ENCODE results near the gene TRIP4. TPM values are rescaled to one million over a fixed set of nuclear protein-coding genes. Genes with fewer than 3 reads are reported as not detected.

TRIP4 gene
- total RNA-seq, 1 donor: 11.8 TPM

GRCh38 chr15:64348455-64348854 is 39.2 kb upstream of the TRIP4 start:
- DNase-seq (ENCODE audit: low read depth): no peak
- H3K4me3 ChIP-seq (ENCODE audit: low read depth, low read length): no peak overlapping the region
- TF ChIP-seq, protein P1, sequence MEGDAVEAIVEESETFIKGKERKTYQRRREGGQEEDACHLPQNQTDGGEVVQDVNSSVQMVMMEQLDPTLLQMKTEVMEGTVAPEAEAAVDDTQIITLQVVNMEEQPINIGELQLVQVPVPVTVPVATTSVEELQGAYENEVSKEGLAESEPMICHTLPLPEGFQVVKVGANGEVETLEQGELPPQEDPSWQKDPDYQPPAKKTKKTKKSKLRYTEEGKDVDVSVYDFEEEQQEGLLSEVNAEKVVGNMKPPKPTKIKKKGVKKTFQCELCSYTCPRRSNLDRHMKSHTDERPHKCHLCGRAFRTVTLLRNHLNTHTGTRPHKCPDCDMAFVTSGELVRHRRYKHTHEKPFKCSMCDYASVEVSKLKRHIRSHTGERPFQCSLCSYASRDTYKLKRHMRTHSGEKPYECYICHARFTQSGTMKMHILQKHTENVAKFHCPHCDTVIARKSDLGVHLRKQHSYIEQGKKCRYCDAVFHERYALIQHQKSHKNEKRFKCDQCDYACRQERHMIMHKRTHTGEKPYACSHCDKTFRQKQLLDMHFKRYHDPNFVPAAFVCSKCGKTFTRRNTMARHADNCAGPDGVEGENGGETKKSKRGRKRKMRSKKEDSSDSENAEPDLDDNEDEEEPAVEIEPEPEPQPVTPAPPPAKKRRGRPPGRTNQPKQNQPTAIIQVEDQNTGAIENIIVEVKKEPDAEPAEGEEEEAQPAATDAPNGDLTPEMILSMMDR (IDR thresholded peaks at IDR 0.05; ENCODE audit: insufficient read depth, low read length): no peak

- no peak overlapping the region for H3K4me3 ChIP-seq (ENCODE audit: low read depth, low read length)
- no peak for DNase-seq (ENCODE audit: low read depth)
- TF ChIP-seq, protein P1 (IDR thresholded peaks at IDR 0.05; ENCODE audit: insufficient read depth, low read length): no peak
These were observed 38.3 kb upstream of the TRIP4 start for GRCh38 chr15:64349375-64349774.

- DNase-seq (ENCODE audit: low read depth): peak; percentile 25
- no peak overlapping the region for H3K4me3 ChIP-seq (ENCODE audit: low read depth, low read length)
- TF ChIP-seq, protein P1 (IDR thresholded peaks at IDR 0.05; ENCODE audit: insufficient read depth, low read length): no peak
These were observed 36.4 kb upstream of the TRIP4 start for GRCh38 chr15:64351265-64351664.

GRCh38 chr15:64354688-64355344 is 32.8 kb upstream of the TRIP4 start:
- peak overlapping the region; percentile 95 for H3K4me3 ChIP-seq (ENCODE audit: low read depth, low read length)
- no peak for DNase-seq (ENCODE audit: low read depth)
- TF ChIP-seq, protein P1 (IDR thresholded peaks at IDR 0.05; ENCODE audit: insufficient read depth, low read length): no peak

DNA sequence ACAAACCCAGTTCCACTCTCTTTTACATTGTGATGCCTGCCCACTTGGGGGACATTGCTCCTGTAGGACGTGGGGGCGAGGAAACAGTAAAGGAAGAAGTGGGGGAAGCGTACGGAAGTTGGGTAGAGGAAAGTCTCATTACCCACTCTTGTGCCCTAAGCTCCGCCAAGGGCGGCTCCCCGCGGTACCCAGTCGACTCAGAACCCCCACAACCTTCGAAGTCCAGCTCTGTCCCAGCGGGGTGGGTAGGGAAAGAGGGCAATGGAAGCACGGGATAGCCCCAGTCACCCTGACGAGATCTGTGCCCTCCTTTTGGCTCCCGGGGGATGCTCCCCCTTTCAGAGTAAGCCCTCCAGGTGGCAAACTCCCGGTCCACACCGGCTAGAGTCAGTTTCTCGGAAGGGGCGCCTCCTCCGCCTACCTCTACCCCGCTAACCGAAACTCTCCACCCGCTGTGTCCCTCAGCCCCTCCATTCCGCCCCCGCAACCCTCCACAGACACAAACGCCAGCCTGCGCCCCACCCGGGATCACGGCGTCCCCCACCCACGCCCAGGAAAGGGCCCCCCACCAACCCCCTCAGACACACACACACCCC is 32.2 kb upstream of the TRIP4 start:
- TF ChIP-seq, protein P1 (IDR thresholded peaks at IDR 0.05; ENCODE audit: insufficient read depth, low read length): no peak
- H3K4me3 ChIP-seq (ENCODE audit: low read depth, low read length): peak overlapping the region; percentile 95
- no peak for DNase-seq (ENCODE audit: low read depth)

DNA sequence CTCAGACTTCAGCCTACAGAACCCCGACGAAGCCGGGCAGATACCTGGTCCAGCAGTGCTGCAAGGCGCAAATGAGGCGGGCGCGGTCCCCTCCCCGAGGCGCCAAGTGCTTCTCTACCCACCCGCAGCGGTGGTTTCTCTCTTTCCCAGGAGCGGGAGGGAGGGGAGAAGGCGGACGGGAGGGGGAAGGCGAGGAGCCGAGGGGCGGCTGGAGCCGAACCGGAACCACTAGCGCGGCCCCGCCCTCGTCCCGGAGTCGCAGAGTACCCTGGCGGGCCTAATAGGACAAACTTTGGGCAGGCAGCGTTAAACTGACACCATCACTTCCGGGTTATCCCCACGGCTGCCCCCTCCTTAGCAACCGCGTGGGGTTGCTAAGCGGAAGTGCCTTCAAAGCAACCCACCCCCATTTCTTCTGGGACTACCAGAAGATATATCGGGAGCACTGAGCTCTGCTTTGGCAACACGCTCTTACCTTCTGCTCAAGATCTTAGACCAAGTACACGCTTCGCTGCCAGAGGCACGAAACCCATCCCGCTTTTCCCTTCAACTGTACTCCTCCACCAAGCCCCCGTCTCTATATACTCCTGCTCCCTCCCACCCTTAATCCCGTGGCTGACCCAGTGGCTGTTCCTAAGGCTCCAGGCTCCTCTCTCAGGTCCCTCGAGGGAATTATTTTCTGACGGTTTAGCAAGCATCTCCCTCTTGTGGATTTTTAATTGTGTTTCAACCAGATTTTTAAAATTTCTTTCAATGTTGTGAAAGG is 31.5 kb upstream of the TRIP4 start, which contains the start of gene CSNK1G1:
TSS of gene CSNK1G1 (minus strand) at position 230 of the 766 bp plus-strand sequence. CDS start 55,674 bp downstream, outside the sequence.
- TF ChIP-seq, protein P1 (IDR thresholded peaks at IDR 0.05; ENCODE audit: insufficient read depth, low read length): peak; percentile 50
- H3K4me3 ChIP-seq (ENCODE audit: low read depth, low read length): peak within 1 kb of the TSS; percentile 95
- peak; percentile 98 for DNase-seq (ENCODE audit: low read depth)
